ENCODE data around the gene IMMP2L.
"Not testable (repeated sequence)": the region's sequence is repeated elsewhere in the genome, so short reads cannot be mapped to it uniquely, and the experiment has no call there.

Gene IMMP2L

GRCh38 chr7:110660637-110661036 lies 901.7 kb downstream of the IMMP2L start:
- not testable (repeated sequence) for DNase-seq

GRCh38 chr7:110650328-110650727 lies 912.0 kb downstream of the IMMP2L start:
- no peak for DNase-seq

- DNase-seq = no peak
These were observed 915.0 kb downstream of the IMMP2L start for GRCh38 chr7:110647266-110647665.

GRCh38 chr7:110646804-110647203 lies 915.5 kb downstream of the IMMP2L start:
- no peak for DNase-seq

GRCh38 chr7:110645616-110646015 lies 916.7 kb downstream of the IMMP2L start:
- DNase-seq = no peak

- no peak for DNase-seq
These were observed 917.2 kb downstream of the IMMP2L start for GRCh38 chr7:110645060-110645459.

GRCh38 chr7:110637252-110637651 lies 925.0 kb downstream of the IMMP2L start:
- no peak for DNase-seq

- no peak for DNase-seq
These were observed 929.0 kb downstream of the IMMP2L start for GRCh38 chr7:110633313-110633712.

- DNase-seq = no peak
These were observed 935.9 kb downstream of the IMMP2L start for GRCh38 chr7:110626414-110626813.

GRCh38 chr7:110625294-110625693 lies 937.0 kb downstream of the IMMP2L start:
- no peak for DNase-seq

GRCh38 chr7:110623436-110623835 lies 938.9 kb downstream of the IMMP2L start:
- no peak for DNase-seq

- no peak for DNase-seq
These were observed 941.0 kb downstream of the IMMP2L start for GRCh38 chr7:110621289-110621688.

GRCh38 chr7:110620110-110620735 lies 942.1 kb downstream of the IMMP2L start:
- no peak for DNase-seq
